ENCODE data around the gene C1orf216. TPM values are rescaled to one million over a fixed set of nuclear protein-coding genes. Genes with fewer than 3 reads are reported as not detected.

C1orf216 gene
- total and polyA plus RNA-seq, 2 of the 4 experiments (the other 2 are of a cell fraction) = 13.4 to 16.7 TPM

- Histone ChIP-seq H3K9ac (ENCODE audit: low read depth, low read length) (no peak overlapping the region), H4K8ac (ENCODE audit: low read depth in 2 of 2, low read length in 2 of 2) (no peak overlapping the region), H4K91ac (ENCODE audit: insufficient read depth, low read depth, low read length) (no peak overlapping the region), H3K4me1 (ENCODE audit: control insufficient read depth, insufficient read depth, low read length) (no peaks in the 10 kb centered on the region), H3K4ac (ENCODE audit: low read depth, low read length) (no peak overlapping the region), H3K9me3 (ENCODE audit: control insufficient read depth, insufficient read depth, low read length) (no peaks in the 10 kb centered on the region), H2AFZ (replicated peaks; ENCODE audit: low read length, poor library complexity) (no peak overlapping the region), H3K14ac (replicated peaks; ENCODE audit: low read depth, low read length) (no peak overlapping the region), H3K18ac (ENCODE audit: low read depth, low read length) (no peak overlapping the region), H3K4me3 (ENCODE audit: insufficient read depth, low read depth, low read length) (no peak overlapping the region), H3K23ac (ENCODE audit: low read depth, low read length) (no peak overlapping the region), H3K36me3 (ENCODE audit: control insufficient read depth, insufficient read depth, low read length) (peaks cover 4% of the 10 kb centered on the region; the same call in 1 of the 2 replicates), H2AK5ac (ENCODE audit: low read depth, low read length) (no peak overlapping the region), H4K5ac (ENCODE audit: low read depth, low read length) (no peak overlapping the region), H3K4me2 (ENCODE audit: low read depth, low read length) (no peak overlapping the region), H2AK9ac (replicated peaks; ENCODE audit: low read depth, low read length, poor library complexity) (no peak overlapping the region), H3K27me3 (ENCODE audit: control insufficient read depth, insufficient read depth, low read length) (no peaks in the 10 kb centered on the region), H2BK15ac (ENCODE audit: low read depth, low read length) (no peak overlapping the region), H2BK20ac (ENCODE audit: low read depth, low read length) (no peak overlapping the region), H2BK120ac (ENCODE audit: low read depth, low read length) (no peak overlapping the region), H3K27ac (ENCODE audit: insufficient read depth, low read length) (no peak overlapping the region), H3K56ac (ENCODE audit: extremely low read depth, insufficient read depth, low read length) (no peak overlapping the region), H2BK5ac (ENCODE audit: low read depth, low read length, poor library complexity, severe bottlenecking) (no peak overlapping the region), H3K79me1 (ENCODE audit: low read depth in 1 of 2, low read length in 2 of 2) (peaks cover 7 to 18% of the 10 kb centered on the region in 2 experiments), H3K9me1 (ENCODE audit: insufficient read depth, low read length) (no peaks in the 10 kb centered on the region), H4K20me1 (ENCODE audit: insufficient read depth, low read length) (no peaks in the 10 kb centered on the region)
- intact Hi-C loops (cut with micrococcal nuclease) (loop anchor here (10.0 kb wide), 1 partner anchor 118 kb away; the partner anchor contains the start of gene PSMB2), dilution Hi-C loops (cut with HindIII; ENCODE audit: low sequenced_read_pairs, unreplicated experiment) (no loop called here), in situ Hi-C loops (cut with MboI; ENCODE audit: low sequenced_read_pairs) (no loop called here)
- ATAC-seq (ENCODE audit: low read depth) (no peak), DNase-seq (peak; percentile 3)
- no TSS peak for BruUV-seq (replicated peaks)
- CTCF ChIA-PET = no interaction called here
- POLR2A ChIA-PET (ENCODE audit: unreplicated experiment) = no interaction called here
- no peak for TF ChIP-seq CTCF (conservative IDR thresholded peaks at IDR 0.05; ENCODE audit: low read depth, low read length)
- peak; percentile 44; the same call in 1 of the 2 replicates for TF ChIP-seq CEBPB (IDR thresholded peaks at IDR 0.05; ENCODE audit: low read depth, low read length)
Observed at GRCh38 chr1:35763201-35763600, 44.5 kb upstream of the C1orf216 start.
